Esophagus squamous epithelium (tissue), 5 donors: Measurements from ENCODE around the gene TSPAN5. TPM values are rescaled to one million over a fixed set of nuclear protein-coding genes. Genes with fewer than 3 reads are reported as not detected.

Source experiments
- DNase-seq: peaks from one replicate; lab custom pipeline; 2025; lab: John Stamatoyannopoulos, UW
- H3K27ac ChIP-seq, 4 donors: fragments of 200-600 bp; sonication (generic); one replicate each; pipeline ENCODE4 v1.5.1; 2016 to 2019; ENCODE audit warnings: mild to moderate bottlenecking in 1 of 4
- H3K27me3 ChIP-seq, 4 donors: fragments of 200-600 bp; sonication (generic); 1 replicate in 3 of 4; 2 replicates in 1 of 4; pipeline versions ENCODE4 v1.5.1 to v1.6.0; 2017 to 2021; ENCODE audit warnings: antibody characterized with exemption in 1 of 4
- H3K36me3 ChIP-seq, 3 donors: fragments of 200-600 bp; sonication (generic); one replicate each; pipeline ENCODE4 v1.5.1; 2016 to 2019
- H3K4me1 ChIP-seq, 3 donors: fragments of 200-600 bp; sonication (generic); one replicate each; pipeline ENCODE4 v1.5.1; 2017 to 2019
- H3K4me3 ChIP-seq, 4 donors: fragments of 200-600 bp; sonication (generic); 1 replicate in 3 of 4; 2 replicates in 1 of 4; pipeline ENCODE4 v1.5.1; 2016 to 2019; ENCODE audit warnings: mild to moderate bottlenecking in 2 of 4, moderate library complexity in 1 of 4
- H3K9me3 ChIP-seq, 3 donors: fragments of 200-600 bp; sonication (generic); one replicate each; pipeline ENCODE4 v1.5.1; 2016 to 2019
- POLR2A ChIP-seq, 4 donors: fragments of 450-650 bp; IDR thresholded peaks; one replicate each; pipeline ENCODE4 v1.6.1; 2017; ENCODE audit warnings: antibody characterized with exemption in 4 of 4, mild to moderate bottlenecking in 4 of 4, moderate library complexity in 3 of 4
- WGBS, 2 donors: methylation state at CpG; one replicate each; pipeline ENCODE4 v1.1.5; 2018; 5-methylcytosine and 5-hydroxymethylcytosine counted together
- intact Hi-C: fragments of 100-400 bp; cut with DNase I; formaldehyde crosslinking; loops from one replicate; pipeline ENCODE4 v1.15.0; 2022
- total RNA-seq, 4 donors: library from RNA; depleted of rRNA; stranded (reverse); fragments of >200 nt; gene quantifications; one replicate each; pipeline ENCODE4 v1.1.0, GENCODE V29; 2016
- TF ChIP-seq, protein P1 (sequence below), 6 experiments: fragments of 450-650 bp in 4 of 6; fragments of 200-600 bp in 2 of 6; sonication (generic) in 2 of 6; IDR thresholded peaks; one replicate each; pipeline ENCODE4 v1.5.1; 2016 to 2019; ENCODE audit warnings: antibody characterized with exemption in 6 of 6, mild to moderate bottlenecking in 4 of 6, moderate library complexity in 4 of 6
- donor health status: DM: yes; HTN: yes; CAD: no.

The TSPAN5 gene
- total RNA-seq, 4 donors from 2014 or later, result 10.9 to 19.0 (median 13.9) TPM

DNA sequence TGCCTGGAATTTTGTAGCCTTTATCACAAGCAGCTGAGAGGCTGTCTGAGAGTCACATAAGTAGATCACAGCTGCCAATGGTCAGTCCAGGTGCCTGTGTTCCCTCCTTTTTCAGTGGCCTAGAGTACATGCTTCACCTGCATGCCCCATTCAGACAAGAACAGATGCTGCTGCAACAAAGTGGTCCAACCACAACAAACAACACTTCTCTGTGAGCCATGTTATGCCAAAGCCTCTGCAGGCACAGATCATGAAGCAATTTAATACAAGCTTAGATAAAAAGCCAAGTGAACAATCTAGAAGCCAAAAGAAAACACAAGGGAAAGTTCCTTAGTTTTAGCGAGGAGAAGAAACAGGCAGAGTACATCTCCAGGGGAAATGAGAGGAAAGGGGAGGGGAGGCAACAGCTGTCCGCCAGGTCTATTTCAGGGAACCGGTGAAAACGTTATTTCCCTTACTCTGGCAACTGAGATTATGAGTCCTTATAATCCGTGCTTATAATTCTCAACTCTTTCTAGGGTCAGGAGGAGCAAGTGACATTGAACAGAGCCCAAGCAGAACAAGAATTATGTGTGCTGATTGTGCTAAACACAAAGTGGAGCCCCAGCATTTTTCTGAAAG is 92.6 kb downstream of the TSPAN5 start:
- Histone ChIP-seq H3K27me3 (no peaks in the 10 kb centered on the region), H3K9me3 (no peaks in the 10 kb centered on the region), H3K27ac (peak overlapping the region in 3 of 4 donors; percentile 2 to 46 (median 36)), H3K4me3 (no peak overlapping the region), H3K36me3 (no peaks in the 10 kb centered on the region), H3K4me1 (peaks cover 4 to 42% (median 13%) of the 10 kb centered on the region in 3 donors)
- TF ChIP-seq, protein P1, sequence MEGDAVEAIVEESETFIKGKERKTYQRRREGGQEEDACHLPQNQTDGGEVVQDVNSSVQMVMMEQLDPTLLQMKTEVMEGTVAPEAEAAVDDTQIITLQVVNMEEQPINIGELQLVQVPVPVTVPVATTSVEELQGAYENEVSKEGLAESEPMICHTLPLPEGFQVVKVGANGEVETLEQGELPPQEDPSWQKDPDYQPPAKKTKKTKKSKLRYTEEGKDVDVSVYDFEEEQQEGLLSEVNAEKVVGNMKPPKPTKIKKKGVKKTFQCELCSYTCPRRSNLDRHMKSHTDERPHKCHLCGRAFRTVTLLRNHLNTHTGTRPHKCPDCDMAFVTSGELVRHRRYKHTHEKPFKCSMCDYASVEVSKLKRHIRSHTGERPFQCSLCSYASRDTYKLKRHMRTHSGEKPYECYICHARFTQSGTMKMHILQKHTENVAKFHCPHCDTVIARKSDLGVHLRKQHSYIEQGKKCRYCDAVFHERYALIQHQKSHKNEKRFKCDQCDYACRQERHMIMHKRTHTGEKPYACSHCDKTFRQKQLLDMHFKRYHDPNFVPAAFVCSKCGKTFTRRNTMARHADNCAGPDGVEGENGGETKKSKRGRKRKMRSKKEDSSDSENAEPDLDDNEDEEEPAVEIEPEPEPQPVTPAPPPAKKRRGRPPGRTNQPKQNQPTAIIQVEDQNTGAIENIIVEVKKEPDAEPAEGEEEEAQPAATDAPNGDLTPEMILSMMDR (IDR thresholded peaks at IDR 0.05), result no peak
- TF ChIP-seq POLR2A (IDR thresholded peaks at IDR 0.05), result no peak
- intact Hi-C loops, result no loop called here
- WGBS, 2 donors, result 46 to 57% methylated on average over 5 of the region's 5 CpGs
- no peak for DNase-seq

GRCh38 chr4:98564852-98565251 is 93.6 kb downstream of the TSPAN5 start:
- no peaks in the 10 kb centered on the region for H3K9me3 ChIP-seq
- intact Hi-C loops, result no loop called here
- 90 to 93% methylated on average over 3 of the region's 3 CpGs for WGBS, 2 donors

DNA sequence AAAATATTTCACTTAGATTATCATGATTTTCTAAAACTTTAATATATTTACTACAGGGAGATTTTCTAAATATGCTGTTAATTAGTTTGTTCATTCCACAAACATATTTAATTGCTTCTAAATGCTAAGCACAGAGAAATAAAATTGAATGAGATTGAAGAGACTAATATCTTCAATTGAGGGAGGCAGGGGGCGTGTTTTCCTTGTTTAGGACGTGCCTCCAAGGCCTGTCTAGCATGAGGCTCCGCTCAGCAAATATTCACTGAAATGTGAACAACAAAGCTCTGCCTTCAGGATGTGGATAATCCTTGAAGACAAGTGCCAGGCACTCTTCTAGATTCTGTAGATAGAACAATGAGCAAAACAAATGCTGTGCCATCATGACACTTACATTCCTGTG is 98.1 kb downstream of the TSPAN5 start:
- WGBS, 2 donors, result 72 to 91% methylated on average over 3 of the region's 3 CpGs
- Histone ChIP-seq H3K36me3 (no peaks in the 10 kb centered on the region), H3K4me1 (peaks cover 0 to 26% (median 7%) of the 10 kb centered on the region in 3 donors), H3K9me3 (no peaks in the 10 kb centered on the region), H3K4me3 (no peak overlapping the region), H3K27me3 (no peaks in the 10 kb centered on the region), H3K27ac (no peak overlapping the region)
- TF ChIP-seq, protein P1 (IDR thresholded peaks at IDR 0.05), result no peak
- no peak for TF ChIP-seq POLR2A (IDR thresholded peaks at IDR 0.05)
- intact Hi-C loops, result no loop called here
- DNase-seq, result no peak

More at GRCh38 chr4:98564852-98565251, 93.6 kb downstream of the TSPAN5 start:
- H3K4me1 ChIP-seq, result peaks cover 4 to 42% (median 13%) of the 10 kb centered on the region in 3 donors
- no peaks in the 10 kb centered on the region for H3K27me3 ChIP-seq
- TF ChIP-seq POLR2A (IDR thresholded peaks at IDR 0.05), result no peak
- TF ChIP-seq, protein P1 (IDR thresholded peaks at IDR 0.05), result no peak
- H3K27ac ChIP-seq, result no peak overlapping the region
- H3K4me3 ChIP-seq, result no peak overlapping the region
- no peak for DNase-seq
- H3K36me3 ChIP-seq, result no peaks in the 10 kb centered on the region

DNA sequence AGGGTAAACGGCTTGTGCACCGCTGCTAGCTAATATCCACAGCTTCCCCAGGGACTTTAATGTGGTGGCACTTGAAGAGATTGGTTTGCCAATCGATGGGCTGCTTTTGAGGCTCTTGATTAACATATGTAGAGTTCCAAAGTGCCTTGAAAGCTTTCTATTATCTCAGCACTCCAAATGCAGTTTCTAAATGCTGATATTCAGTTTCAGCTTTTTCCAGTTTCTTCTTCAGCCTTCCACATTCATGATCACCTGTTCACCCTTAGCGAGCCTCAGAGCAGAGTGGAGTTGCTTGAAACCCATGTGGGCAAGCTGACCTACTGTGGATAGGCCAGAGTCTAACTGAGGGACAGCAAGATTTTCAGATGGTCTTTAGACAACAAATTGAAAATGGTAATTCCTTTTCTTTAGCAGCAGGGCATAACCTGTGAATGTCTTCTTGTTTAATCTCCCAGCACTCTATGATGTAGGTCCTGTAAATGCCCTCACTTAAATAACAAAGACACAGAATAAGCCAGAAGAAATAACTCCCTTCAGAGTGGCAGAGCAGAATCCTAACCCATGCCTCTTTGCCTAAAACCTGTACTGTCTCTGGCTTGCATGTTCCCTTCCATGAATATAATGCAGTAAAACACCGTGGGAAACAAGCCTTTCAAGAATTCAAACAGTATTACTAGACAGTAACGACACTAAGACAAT is 99.8 kb downstream of the TSPAN5 start:
- Histone ChIP-seq H3K36me3 (no peaks in the 10 kb centered on the region), H3K27ac (no peak overlapping the region), H3K9me3 (no peaks in the 10 kb centered on the region), H3K27me3 (no peaks in the 10 kb centered on the region), H3K4me3 (no peak overlapping the region), H3K4me1 (peaks cover 0 to 26% (median 7%) of the 10 kb centered on the region in 3 donors)
- TF ChIP-seq, protein P1 (IDR thresholded peaks at IDR 0.05), result no peak
- TF ChIP-seq POLR2A (IDR thresholded peaks at IDR 0.05), result no peak
- intact Hi-C loops, result no loop called here
- WGBS, 2 donors, result 75 to 84% methylated on average over 6 of the region's 6 CpGs
- no peak for DNase-seq

DNA sequence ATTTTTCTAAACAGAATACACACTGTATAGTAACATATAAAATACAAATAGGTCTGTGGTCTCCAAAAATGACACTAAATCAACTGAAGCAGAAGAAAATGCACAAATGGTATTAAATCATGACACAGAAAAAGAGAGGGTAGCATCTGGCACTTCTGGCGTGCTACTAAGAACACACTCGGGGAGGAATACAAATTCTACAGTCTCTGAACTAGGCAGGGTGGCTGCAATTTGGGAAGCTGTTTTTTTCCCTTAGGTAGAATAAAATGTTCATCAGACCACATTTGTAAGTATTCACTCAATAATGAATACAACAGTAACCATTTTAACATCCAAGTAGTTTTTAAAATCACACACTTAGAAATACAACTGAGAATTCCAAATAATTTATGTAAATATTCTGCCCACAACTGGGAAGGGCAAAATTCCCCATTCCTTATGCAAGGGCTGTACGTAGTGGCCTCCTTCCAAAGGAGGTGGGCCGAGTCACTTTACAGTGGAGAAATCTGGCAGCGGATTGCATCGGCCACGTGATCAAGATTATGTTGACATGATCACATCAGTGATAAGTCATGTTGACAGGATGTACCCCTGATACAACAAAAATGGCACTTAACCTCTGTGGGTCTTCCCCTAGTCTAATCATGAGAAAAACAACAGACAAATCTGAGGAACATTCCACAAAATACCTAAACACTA is 101.1 kb downstream of the TSPAN5 start:
- WGBS, 2 donors, result 37 to 44% methylated on average over 7 of the region's 7 CpGs
- no peaks in the 10 kb centered on the region for H3K9me3 ChIP-seq
- no peak overlapping the region for H3K27ac ChIP-seq
- no peak for DNase-seq
- intact Hi-C loops, result no loop called here
- no peak overlapping the region for H3K4me3 ChIP-seq
- peaks cover 0 to 21% (median 7%) of the 10 kb centered on the region in 3 donors for H3K4me1 ChIP-seq
- no peaks in the 10 kb centered on the region for H3K36me3 ChIP-seq
- no peaks in the 10 kb centered on the region for H3K27me3 ChIP-seq
- TF ChIP-seq, protein P1 (IDR thresholded peaks at IDR 0.05), result no peak
- TF ChIP-seq POLR2A (IDR thresholded peaks at IDR 0.05), result no peak
